ENCODE data around the gene ATG2A.

DNA sequence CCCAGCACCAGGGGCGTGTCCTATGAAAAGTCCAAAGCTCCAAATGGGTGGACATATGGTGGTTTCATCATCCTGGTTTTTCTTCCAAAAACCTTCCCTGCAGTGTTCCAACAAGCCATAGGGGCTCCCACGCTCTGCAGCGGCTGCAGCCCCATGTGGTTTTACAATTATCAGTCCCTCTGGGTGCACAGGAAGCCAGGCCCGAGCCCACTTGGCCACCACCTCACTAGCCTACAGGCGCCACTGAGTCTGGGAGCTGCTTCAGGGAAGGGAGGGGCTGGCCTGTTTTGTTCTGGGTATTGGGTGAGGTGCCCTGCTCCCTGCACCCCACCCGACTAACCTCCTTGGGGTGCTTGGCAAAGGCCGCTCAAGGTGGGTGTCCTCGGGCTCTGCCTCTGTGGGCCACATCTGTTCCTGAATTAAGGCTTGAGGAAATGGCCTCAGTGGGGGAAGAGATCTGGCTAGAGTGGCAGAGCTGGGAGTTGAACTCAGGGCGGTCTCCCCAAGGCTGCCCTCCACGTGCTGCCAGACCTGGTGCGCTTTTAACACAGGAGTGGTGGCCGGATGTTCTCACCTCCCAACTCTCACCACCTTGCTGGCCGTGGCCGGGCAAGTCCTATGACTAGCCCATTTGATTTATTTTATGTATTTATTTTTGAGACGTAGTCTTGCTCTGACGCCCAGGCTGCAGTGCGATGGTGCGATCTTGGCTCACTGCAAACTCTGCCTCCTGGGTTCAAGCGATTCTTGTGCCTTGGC is 67.2 kb downstream of the ATG2A start:
- TF ChIP-seq, protein P1, sequence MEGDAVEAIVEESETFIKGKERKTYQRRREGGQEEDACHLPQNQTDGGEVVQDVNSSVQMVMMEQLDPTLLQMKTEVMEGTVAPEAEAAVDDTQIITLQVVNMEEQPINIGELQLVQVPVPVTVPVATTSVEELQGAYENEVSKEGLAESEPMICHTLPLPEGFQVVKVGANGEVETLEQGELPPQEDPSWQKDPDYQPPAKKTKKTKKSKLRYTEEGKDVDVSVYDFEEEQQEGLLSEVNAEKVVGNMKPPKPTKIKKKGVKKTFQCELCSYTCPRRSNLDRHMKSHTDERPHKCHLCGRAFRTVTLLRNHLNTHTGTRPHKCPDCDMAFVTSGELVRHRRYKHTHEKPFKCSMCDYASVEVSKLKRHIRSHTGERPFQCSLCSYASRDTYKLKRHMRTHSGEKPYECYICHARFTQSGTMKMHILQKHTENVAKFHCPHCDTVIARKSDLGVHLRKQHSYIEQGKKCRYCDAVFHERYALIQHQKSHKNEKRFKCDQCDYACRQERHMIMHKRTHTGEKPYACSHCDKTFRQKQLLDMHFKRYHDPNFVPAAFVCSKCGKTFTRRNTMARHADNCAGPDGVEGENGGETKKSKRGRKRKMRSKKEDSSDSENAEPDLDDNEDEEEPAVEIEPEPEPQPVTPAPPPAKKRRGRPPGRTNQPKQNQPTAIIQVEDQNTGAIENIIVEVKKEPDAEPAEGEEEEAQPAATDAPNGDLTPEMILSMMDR (IDR thresholded peaks at IDR 0.05) = no peak
- no peak for TF ChIP-seq ZFX (IDR thresholded peaks at IDR 0.05; ENCODE audit: borderline replicate concordance)

Measured in 22Rv1 (cell line).